Panc1 (cell line): ENCODE data around the gene DDAH1. TPM values are rescaled to one million over a fixed set of nuclear protein-coding genes. Genes with fewer than 3 reads are reported as not detected.

Experiments
- ATAC-seq: fragments of 200-7000 bp; cut with Tn5 transposase; 2 replicates; pipeline ENCODE4 v1.9.1; 2020; ENCODE audit warnings: mild to moderate bottlenecking, moderate library complexity
- BruUV-seq: library from RNA; stranded (reverse); fragments of 400-500 nt; replicated peaks from 2 replicates; lab custom pipeline; 2021; lab: Mats Ljungman, UMichigan
- CTCF ChIA-PET: fragments of 300-600 bp; sonication (Branson Sonifier 250); formaldehyde crosslinking; loops from one replicate; lab custom pipeline; 2022; ENCODE audit warnings: antibody characterized with exemption; lab: Charles Lee
- POLR2A ChIA-PET: fragments of 300-600 bp; sonication (Branson Sonifier 250); formaldehyde crosslinking; loops from one replicate; lab custom pipeline; 2022; ENCODE audit warnings: antibody characterized with exemption; lab: Charles Lee
- DNase-seq: peaks from one replicate; pipeline ENCODE4 v3.0.0-alpha.2; 2010; ENCODE audit warnings: low read depth, low spot score
- H3K27ac ChIP-seq: 2 replicates; pipeline ENCODE4 v1.5.1; 2011; ENCODE audit warnings: mild to moderate bottlenecking, low read length, inconsistent platforms
- H3K27me3 ChIP-seq: fragments of 200-500 bp; sonication (Bioruptor generic); 2 replicates; pipeline ENCODE4 v1.6.0; 2014; ENCODE audit warnings: low read length, inconsistent platforms; ENCODE audit not compliant: control insufficient read depth, insufficient read depth
- H3K36me3 ChIP-seq: fragments of 200-500 bp; sonication (Bioruptor generic); 2 replicates; pipeline ENCODE4 v1.5.1; 2014; ENCODE audit warnings: inconsistent platforms, mild to moderate bottlenecking, low read length, moderate library complexity; ENCODE audit not compliant: control insufficient read depth, insufficient read depth
- H3K4me1 ChIP-seq: 2 replicates; pipeline ENCODE4 v1.5.1; 2011; ENCODE audit warnings: inconsistent platforms, mild to moderate bottlenecking, low read length, moderate library complexity; ENCODE audit not compliant: control insufficient read depth, insufficient read depth
- H3K4me3 ChIP-seq, 2 experiments: 2 replicates each; pipeline ENCODE4 v1.5.1; 2011 to 2012; ENCODE audit warnings: low read depth in 2 of 2, low read length in 2 of 2, mild to moderate bottlenecking in 2 of 2, inconsistent platforms in 1 of 2, moderate library complexity in 1 of 2
- H3K9me3 ChIP-seq: fragments of 200-500 bp; sonication (Bioruptor generic); 2 replicates; pipeline ENCODE4 v1.5.1; 2014; ENCODE audit warnings: low read depth, mild to moderate bottlenecking, inconsistent platforms, low read length, moderate library complexity; ENCODE audit not compliant: control insufficient read depth, insufficient read depth
- POLR2AphosphoS5 ChIP-seq: IDR thresholded peaks from 2 replicates; pipeline ENCODE4 v1.6.1; 2012; ENCODE audit warnings: mild to moderate bottlenecking, low read depth, low read length, moderate library complexity
- SIN3A ChIP-seq: IDR thresholded peaks from 2 replicates; pipeline ENCODE4 v1.6.1; 2012; ENCODE audit warnings: low read depth, mild to moderate bottlenecking, low read length, moderate library complexity, borderline replicate concordance; ENCODE audit not compliant: insufficient read depth
- TCF7L2 ChIP-seq: IDR thresholded peaks from 2 replicates; pipeline ENCODE4 v1.6.1; 2011; ENCODE audit warnings: mild to moderate bottlenecking, low read depth, low read length, inconsistent platforms
- in situ Hi-C: cut with HindIII; loops from 2 replicates; pipeline ENCODE4 v1.10.0; 2016; ENCODE audit warnings: low sequenced_read_pairs, low pct_unique_long_range_greater_than_20kb
- intact Hi-C: fragments of 100-400 bp; cut with micrococcal nuclease; formaldehyde crosslinking; loops from one replicate; pipeline ENCODE4 v1.10.0; 2022; ENCODE audit not compliant: unreplicated experiment
- total RNA-seq: library from RNA; stranded (reverse); gene quantifications from one replicate; pipeline ENCODE4 v1.2.1, GENCODE V29; 2021; ENCODE audit not compliant: unreplicated experiment
- TF ChIP-seq, protein P1 (sequence below): fragments of 450-650 bp; IDR thresholded peaks from 2 replicates; pipeline ENCODE4 v1.5.1; 2017; ENCODE audit warnings: mild to moderate bottlenecking
- TF ChIP-seq, protein P2 (sequence below), 2 experiments: IDR thresholded peaks; 2 replicates each; pipeline ENCODE4 v1.6.1; 2011 to 2012; ENCODE audit warnings: low read depth in 2 of 2, control low read depth in 1 of 2, low read length in 1 of 2, mild to moderate bottlenecking in 1 of 2, moderate library complexity in 1 of 2; ENCODE audit not compliant: insufficient read depth in 1 of 2

Gene DDAH1
- total RNA-seq, 1 experiment from 2014 or later = 85.4 TPM

DNA sequence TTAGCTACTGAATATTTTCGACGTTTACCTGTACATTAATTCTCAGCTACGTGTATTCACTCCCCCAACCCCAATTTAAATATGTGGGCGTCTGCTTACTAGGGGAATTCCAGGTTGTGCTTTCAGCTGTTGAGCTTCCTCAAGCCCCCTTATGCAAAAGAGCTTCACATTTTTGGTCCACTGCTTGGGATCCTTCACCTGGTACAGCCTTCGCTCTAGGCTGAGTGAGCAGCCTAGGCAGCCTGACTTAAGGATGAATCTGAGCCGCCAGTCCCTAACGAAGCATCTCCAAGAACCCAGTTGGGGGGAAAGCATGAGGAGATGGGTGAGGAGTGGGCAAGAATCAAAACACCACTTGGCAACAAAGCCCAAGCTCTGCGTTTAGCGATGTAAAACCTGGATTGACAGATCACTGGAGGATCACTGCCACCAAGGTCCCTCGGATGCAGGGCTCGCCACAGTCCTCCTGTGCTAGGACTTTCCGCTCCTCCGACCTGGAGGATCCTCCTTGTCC, 189.2 kb downstream of the DDAH1 start:
- BruUV-seq = no TSS peak
- CTCF ChIA-PET = interaction anchor here (0.5 to 1.5 kb wide), 5 partner anchors 9 to 1674 kb away, joined by 3 to 17 read pairs (median 3); partner anchors contain the start of gene C1orf52
- no peak for ATAC-seq

DNA sequence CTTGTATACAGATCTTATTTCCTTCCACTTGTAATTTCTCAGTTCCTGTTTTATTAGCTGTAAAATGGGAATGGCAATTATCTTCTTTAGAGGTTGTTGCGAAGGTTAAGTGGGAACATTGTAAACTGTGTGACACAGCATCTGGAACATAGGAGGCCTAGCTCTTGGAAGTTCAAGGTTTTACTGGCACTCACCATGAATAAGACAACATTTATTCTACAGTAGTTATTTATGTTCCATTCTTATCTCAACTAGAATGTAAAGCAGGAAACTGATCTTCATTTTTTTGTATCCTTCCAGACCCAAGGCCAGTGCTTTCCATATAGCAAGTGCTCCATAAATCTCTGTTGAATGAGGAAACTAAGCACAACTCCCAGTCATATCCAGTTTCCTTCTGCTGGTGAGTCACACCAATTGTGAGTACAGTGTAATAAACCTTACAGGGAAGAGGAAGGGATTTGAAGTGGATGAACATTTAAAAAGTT, 189.9 kb downstream of the DDAH1 start:
- intact Hi-C loops = no loop called here
- H3K27me3 ChIP-seq = no peaks in the 10 kb centered on the region
- ATAC-seq (no peak), DNase-seq (no peak)
- peaks cover 26% of the 10 kb centered on the region for H3K36me3 ChIP-seq
- in situ Hi-C loops = no loop called here
- ChIA-PET POLR2A (interaction anchor here (1.1 to 1.3 kb wide), 2 partner anchors 11 to 54 kb away, joined by 3 read pairs; no protein-coding TSS in a partner anchor), CTCF (no interaction called here)
- no peak for TF ChIP-seq SIN3A
- TF ChIP-seq POLR2AphosphoS5 = 0 out of 2 replicates have a peak, but pooled peaks have one; percentile 16
- TF ChIP-seq, protein P1, sequence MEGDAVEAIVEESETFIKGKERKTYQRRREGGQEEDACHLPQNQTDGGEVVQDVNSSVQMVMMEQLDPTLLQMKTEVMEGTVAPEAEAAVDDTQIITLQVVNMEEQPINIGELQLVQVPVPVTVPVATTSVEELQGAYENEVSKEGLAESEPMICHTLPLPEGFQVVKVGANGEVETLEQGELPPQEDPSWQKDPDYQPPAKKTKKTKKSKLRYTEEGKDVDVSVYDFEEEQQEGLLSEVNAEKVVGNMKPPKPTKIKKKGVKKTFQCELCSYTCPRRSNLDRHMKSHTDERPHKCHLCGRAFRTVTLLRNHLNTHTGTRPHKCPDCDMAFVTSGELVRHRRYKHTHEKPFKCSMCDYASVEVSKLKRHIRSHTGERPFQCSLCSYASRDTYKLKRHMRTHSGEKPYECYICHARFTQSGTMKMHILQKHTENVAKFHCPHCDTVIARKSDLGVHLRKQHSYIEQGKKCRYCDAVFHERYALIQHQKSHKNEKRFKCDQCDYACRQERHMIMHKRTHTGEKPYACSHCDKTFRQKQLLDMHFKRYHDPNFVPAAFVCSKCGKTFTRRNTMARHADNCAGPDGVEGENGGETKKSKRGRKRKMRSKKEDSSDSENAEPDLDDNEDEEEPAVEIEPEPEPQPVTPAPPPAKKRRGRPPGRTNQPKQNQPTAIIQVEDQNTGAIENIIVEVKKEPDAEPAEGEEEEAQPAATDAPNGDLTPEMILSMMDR = no peak
- H3K9me3 ChIP-seq = no peaks in the 10 kb centered on the region
- peak overlapping the region; percentile 83 to 88 for H3K4me3 ChIP-seq
- H3K4me1 ChIP-seq = peaks cover 52% of the 10 kb centered on the region
- peak overlapping the region; percentile 97 for H3K27ac ChIP-seq
- TSS peak; percentile 72 for BruUV-seq

More for the DNA sequence above, 189.2 kb downstream of the DDAH1 start:
- in situ Hi-C loops (no loop called here), intact Hi-C loops (no loop called here)
- Histone ChIP-seq H3K27ac (peak overlapping the region; percentile 97), H3K27me3 (no peaks in the 10 kb centered on the region), H3K36me3 (peaks cover 19% of the 10 kb centered on the region), H3K4me3 (peak overlapping the region; percentile 83 to 88), H3K4me1 (peaks cover 52% of the 10 kb centered on the region), H3K9me3 (no peaks in the 10 kb centered on the region)
- POLR2A ChIA-PET = interaction anchor here (0.6 to 2.1 kb wide), 13 partner anchors 10 to 1118 kb away, joined by 3 to 16 read pairs (median 3); partner anchors contain the start of genes C1orf52 and ZNHIT6
- TF ChIP-seq, protein P2, sequence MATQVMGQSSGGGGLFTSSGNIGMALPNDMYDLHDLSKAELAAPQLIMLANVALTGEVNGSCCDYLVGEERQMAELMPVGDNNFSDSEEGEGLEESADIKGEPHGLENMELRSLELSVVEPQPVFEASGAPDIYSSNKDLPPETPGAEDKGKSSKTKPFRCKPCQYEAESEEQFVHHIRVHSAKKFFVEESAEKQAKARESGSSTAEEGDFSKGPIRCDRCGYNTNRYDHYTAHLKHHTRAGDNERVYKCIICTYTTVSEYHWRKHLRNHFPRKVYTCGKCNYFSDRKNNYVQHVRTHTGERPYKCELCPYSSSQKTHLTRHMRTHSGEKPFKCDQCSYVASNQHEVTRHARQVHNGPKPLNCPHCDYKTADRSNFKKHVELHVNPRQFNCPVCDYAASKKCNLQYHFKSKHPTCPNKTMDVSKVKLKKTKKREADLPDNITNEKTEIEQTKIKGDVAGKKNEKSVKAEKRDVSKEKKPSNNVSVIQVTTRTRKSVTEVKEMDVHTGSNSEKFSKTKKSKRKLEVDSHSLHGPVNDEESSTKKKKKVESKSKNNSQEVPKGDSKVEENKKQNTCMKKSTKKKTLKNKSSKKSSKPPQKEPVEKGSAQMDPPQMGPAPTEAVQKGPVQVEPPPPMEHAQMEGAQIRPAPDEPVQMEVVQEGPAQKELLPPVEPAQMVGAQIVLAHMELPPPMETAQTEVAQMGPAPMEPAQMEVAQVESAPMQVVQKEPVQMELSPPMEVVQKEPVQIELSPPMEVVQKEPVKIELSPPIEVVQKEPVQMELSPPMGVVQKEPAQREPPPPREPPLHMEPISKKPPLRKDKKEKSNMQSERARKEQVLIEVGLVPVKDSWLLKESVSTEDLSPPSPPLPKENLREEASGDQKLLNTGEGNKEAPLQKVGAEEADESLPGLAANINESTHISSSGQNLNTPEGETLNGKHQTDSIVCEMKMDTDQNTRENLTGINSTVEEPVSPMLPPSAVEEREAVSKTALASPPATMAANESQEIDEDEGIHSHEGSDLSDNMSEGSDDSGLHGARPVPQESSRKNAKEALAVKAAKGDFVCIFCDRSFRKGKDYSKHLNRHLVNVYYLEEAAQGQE (IDR thresholded peaks at IDR 0.05; ENCODE audit: insufficient read depth in 1 of 2, low read depth in 2 of 2, low read length in 1 of 2) = no peak
- TF ChIP-seq, protein P1 = no peak
- TF ChIP-seq POLR2AphosphoS5 (no peak), SIN3A (no peak), TCF7L2 (no peak)
- DNase-seq = no peak
